Coronary artery (tissue), 2 donors: ENCODE measurements around the gene LIME1.

ENCODE experiments used
- DNase-seq: peaks from one replicate; pipeline ENCODE4 v3.0.0-alpha.2; 2017; ENCODE audit warnings: low spot score
- H3K27ac ChIP-seq, 2 donors: fragments of 200-600 bp; sonication (generic); one replicate each; pipeline ENCODE4 v1.5.1; 2016 to 2019
- H3K4me3 ChIP-seq: fragments of 200-600 bp; sonication (generic); 2 replicates; pipeline ENCODE4 v1.5.1; 2016; ENCODE audit warnings: mild to moderate bottlenecking, moderate library complexity
- CTCF ChIP-seq: fragments of 200-600 bp; sonication (generic); IDR thresholded peaks from one replicate; pipeline ENCODE4 v1.5.1; 2019; ENCODE audit warnings: antibody characterized with exemption

The LIME1 gene

DNA sequence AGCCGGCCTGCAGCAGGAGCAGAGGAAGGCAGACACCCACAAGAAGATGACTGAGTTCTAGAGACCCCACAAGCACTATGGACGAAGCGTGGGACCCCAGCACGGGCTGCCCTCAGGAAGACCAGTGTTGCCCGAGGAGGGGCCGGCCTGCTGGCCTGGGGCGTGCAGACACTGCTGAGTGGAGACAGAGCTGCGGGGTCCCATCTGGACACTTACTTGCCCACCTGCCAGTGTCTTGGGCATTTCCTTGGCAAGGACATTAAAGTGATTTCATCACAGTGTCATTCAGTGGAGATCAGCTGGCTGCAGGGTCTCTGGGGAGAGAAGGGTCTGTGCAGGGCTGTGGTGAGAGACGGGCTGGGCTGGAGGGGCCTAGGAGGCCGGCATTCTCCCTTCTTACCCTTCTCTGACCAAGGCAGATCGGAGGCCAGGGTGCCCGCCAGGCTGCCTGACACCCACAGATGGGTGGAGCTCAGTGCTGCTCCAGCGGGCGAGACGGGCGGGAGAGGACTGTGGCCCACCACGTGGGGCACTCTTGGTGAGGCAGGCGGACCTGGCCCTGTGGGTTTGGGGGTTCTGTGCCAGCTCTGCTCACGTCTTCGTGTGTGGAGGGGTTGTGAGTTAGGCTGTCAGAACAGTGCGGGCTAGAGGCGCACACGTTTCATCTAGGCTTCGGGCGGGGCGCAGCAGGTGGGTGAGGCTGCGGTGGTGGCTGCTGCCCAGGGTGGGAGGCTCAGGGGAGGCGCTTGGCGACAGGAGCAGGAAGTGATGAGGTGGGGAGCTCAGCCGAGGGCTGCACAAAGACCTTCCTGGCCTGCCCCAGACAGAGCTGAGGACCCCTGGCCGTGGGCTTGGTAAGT is at the start of gene LIME1:
Gene LIME1 (plus strand): TSS at position 806 of the 860 bp plus-strand sequence. CDS start 886 bp downstream, outside the sequence.
- Histone ChIP-seq H3K27ac (no peak within 1 kb of the TSS), H3K4me3 (peak within 1 kb of the TSS; percentile 78)
- no peak for DNase-seq
- TF ChIP-seq CTCF = no peak

- H3K4me3 ChIP-seq = peak overlapping the region; percentile 19
- TF ChIP-seq CTCF = no peak
- no peak for DNase-seq
- H3K27ac ChIP-seq = peak overlapping the region; percentile 68 to 81
Observed at GRCh38 chr20:63687419-63688178, 48.9 kb upstream of the LIME1 start.

GRCh38 chr20:63688228-63689045 is 48.0 kb upstream of the LIME1 start:
- H3K27ac ChIP-seq = peak overlapping the region; percentile 68 to 81
- DNase-seq = no peak

GRCh38 chr20:63689046-63690002 is 47.1 kb upstream of the LIME1 start:
- TF ChIP-seq CTCF = no peak
- no peak for DNase-seq
- Histone ChIP-seq H3K4me3 (no peak overlapping the region), H3K27ac (peak overlapping the region in 1 of 2 donors; percentile 81)

More at GRCh38 chr20:63688228-63689045, 48.0 kb upstream of the LIME1 start:
- no peak for TF ChIP-seq CTCF
- H3K4me3 ChIP-seq = no peak overlapping the region

DNA sequence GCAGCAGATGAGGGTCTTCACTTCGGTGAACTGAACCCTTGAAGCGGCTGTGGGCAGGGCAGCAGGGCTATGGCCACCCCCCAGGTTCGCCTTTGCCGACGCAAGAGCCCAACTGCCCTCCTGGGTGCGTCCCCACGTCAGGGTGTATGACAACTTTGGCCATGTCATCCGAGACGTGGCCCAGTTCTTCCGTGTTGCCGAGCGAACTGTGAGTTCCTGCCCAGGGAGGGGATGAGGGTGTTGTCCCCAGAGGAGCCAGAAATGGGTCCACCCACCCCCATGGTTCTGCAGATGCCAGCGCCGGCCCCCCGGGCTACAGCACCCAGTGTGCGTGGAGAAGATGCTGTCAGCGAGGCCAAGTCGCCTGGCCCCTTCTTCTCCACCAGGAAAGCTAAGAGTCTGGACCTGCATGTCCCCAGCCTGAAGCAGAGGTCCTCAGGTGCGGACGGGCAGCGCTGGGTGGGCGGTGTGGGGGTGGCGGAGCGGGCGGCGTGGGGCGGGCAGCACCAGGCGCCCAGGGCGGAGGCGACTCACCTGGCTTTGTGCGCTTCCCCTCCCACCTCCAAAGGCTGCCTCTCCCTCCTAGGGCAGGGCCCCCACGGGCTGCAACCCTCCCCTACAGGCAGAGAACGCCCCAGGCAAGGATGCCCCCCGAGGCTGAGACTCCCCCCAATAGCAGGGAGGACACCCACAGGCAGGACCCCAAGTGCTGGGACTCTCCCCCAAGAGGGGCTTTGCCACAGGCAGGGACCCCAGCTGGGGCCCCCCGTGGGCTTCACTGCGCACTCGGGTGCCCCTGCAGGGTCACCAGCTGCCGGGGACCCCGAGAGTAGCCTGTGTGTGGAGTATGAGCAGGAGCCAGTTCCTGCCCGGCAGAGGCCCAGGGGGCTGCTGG is 46.2 kb upstream of the LIME1 start:
- TF ChIP-seq CTCF = no peak
- peak; percentile 74 for DNase-seq
- Histone ChIP-seq H3K27ac (peak overlapping the region in 1 of 2 donors; percentile 5), H3K4me3 (no peak overlapping the region)
